Ishikawa (cell line): ENCODE data around the gene TOMM70.

ENCODE experiments used
- CEBPB ChIP-seq: IDR thresholded peaks from 2 replicates; pipeline ENCODE4 v1.6.1; 2012
- CREB1 ChIP-seq: IDR thresholded peaks from 2 replicates; pipeline ENCODE4 v1.6.1; 2012; ENCODE audit warnings: low read depth
- EGR1 ChIP-seq: IDR thresholded peaks from 2 replicates; pipeline ENCODE4 v1.6.1; 2012
- EP300 ChIP-seq: IDR thresholded peaks from 2 replicates; pipeline ENCODE4 v1.6.1; 2012; ENCODE audit warnings: borderline replicate concordance
- FOXM1 ChIP-seq: IDR thresholded peaks from 2 replicates; pipeline ENCODE4 v1.6.1; 2012; ENCODE audit warnings: low read depth, borderline replicate concordance
- NFIC ChIP-seq: IDR thresholded peaks from 2 replicates; pipeline ENCODE4 v1.6.1; 2012
- RAD21 ChIP-seq: IDR thresholded peaks from 2 replicates; pipeline ENCODE4 v1.6.1; 2012; ENCODE audit warnings: low read depth
- TAF1 ChIP-seq: IDR thresholded peaks from 2 replicates; pipeline ENCODE4 v1.6.1; 2012; ENCODE audit warnings: low read depth, mild to moderate bottlenecking
- TCF12 ChIP-seq: IDR thresholded peaks from 2 replicates; pipeline ENCODE4 v1.6.1; 2012; ENCODE audit warnings: low read depth
- TEAD4 ChIP-seq: IDR thresholded peaks from 2 replicates; pipeline ENCODE4 v1.6.1; 2012
- YY1 ChIP-seq: IDR thresholded peaks from 2 replicates; pipeline ENCODE4 v1.6.1; 2012; ENCODE audit warnings: low read depth
- ZBTB7A ChIP-seq: IDR thresholded peaks from 2 replicates; pipeline ENCODE4 v1.6.1; 2012; ENCODE audit warnings: low read depth
- TF ChIP-seq, protein P1 (sequence below): IDR thresholded peaks from 2 replicates; pipeline ENCODE4 v1.6.1; 2012
- TF ChIP-seq, protein P2 (sequence below): IDR thresholded peaks from 2 replicates; pipeline ENCODE4 v1.6.1; 2012
- TF ChIP-seq, protein P3 (sequence below): IDR thresholded peaks from 2 replicates; pipeline ENCODE4 v1.6.1; 2012; ENCODE audit warnings: low read depth, mild to moderate bottlenecking

Gene TOMM70

GRCh38 chr3:100427699-100428098 is 26.8 kb upstream of the TOMM70 start:
- no peak for TF ChIP-seq YY1
- no peak for TF ChIP-seq TEAD4
- TF ChIP-seq NFIC: no peak
- TF ChIP-seq TAF1: no peak

- TF ChIP-seq TAF1 (no peak), ZBTB7A (no peak), YY1 (no peak), TCF12 (no peak), EP300 (no peak), CEBPB (no peak), NFIC (no peak), FOXM1 (no peak), CREB1 (no peak), TEAD4 (no peak), RAD21 (no peak), EGR1 (no peak)
- TF ChIP-seq, protein P1, sequence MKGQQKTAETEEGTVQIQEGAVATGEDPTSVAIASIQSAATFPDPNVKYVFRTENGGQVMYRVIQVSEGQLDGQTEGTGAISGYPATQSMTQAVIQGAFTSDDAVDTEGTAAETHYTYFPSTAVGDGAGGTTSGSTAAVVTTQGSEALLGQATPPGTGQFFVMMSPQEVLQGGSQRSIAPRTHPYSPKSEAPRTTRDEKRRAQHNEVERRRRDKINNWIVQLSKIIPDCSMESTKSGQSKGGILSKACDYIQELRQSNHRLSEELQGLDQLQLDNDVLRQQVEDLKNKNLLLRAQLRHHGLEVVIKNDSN: no peak
- TF ChIP-seq, protein P2, sequence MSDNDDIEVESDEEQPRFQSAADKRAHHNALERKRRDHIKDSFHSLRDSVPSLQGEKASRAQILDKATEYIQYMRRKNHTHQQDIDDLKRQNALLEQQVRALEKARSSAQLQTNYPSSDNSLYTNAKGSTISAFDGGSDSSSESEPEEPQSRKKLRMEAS: no peak
- TF ChIP-seq, protein P3, sequence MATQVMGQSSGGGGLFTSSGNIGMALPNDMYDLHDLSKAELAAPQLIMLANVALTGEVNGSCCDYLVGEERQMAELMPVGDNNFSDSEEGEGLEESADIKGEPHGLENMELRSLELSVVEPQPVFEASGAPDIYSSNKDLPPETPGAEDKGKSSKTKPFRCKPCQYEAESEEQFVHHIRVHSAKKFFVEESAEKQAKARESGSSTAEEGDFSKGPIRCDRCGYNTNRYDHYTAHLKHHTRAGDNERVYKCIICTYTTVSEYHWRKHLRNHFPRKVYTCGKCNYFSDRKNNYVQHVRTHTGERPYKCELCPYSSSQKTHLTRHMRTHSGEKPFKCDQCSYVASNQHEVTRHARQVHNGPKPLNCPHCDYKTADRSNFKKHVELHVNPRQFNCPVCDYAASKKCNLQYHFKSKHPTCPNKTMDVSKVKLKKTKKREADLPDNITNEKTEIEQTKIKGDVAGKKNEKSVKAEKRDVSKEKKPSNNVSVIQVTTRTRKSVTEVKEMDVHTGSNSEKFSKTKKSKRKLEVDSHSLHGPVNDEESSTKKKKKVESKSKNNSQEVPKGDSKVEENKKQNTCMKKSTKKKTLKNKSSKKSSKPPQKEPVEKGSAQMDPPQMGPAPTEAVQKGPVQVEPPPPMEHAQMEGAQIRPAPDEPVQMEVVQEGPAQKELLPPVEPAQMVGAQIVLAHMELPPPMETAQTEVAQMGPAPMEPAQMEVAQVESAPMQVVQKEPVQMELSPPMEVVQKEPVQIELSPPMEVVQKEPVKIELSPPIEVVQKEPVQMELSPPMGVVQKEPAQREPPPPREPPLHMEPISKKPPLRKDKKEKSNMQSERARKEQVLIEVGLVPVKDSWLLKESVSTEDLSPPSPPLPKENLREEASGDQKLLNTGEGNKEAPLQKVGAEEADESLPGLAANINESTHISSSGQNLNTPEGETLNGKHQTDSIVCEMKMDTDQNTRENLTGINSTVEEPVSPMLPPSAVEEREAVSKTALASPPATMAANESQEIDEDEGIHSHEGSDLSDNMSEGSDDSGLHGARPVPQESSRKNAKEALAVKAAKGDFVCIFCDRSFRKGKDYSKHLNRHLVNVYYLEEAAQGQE: no peak
These were observed 25.3 kb upstream of the TOMM70 start for GRCh38 chr3:100426067-100426682.

DNA sequence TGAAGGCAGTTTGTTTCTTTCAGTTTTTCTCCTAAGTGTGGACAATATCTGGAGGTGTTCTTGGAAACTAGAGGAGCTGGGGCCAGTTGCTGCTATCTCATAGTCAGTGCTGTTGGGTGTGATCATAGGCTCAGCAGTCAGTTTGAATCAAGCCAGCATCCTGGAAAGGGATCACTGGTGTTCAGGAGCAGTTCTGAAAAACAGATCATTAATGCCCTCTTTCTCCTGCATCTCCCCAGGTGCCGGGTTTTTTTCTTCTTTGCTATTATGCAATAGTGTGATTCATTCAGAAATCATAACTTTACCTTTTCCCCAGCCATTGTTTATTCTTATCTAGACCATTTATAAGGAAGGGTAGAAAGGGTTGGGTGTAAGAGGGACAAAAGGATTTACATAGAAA is 24.4 kb upstream of the TOMM70 start:
- TF ChIP-seq CEBPB (peak; percentile 72), RAD21 (no peak)

GRCh38 chr3:100424261-100424660 is 23.4 kb upstream of the TOMM70 start:
- TF ChIP-seq YY1: no peak
- TF ChIP-seq, protein P3: no peak
- TF ChIP-seq EP300: no peak
- TF ChIP-seq TEAD4: no peak
- TF ChIP-seq CEBPB: no peak
- no peak for TF ChIP-seq TCF12
- TF ChIP-seq, protein P2: no peak
- TF ChIP-seq CREB1: no peak
- TF ChIP-seq EGR1: no peak
- TF ChIP-seq ZBTB7A: no peak
- no peak for TF ChIP-seq TAF1
- TF ChIP-seq, protein P1: no peak

GRCh38 chr3:100423611-100424010 is 22.7 kb upstream of the TOMM70 start:
- no peak for TF ChIP-seq EP300
- no peak for TF ChIP-seq CREB1
- TF ChIP-seq, protein P1: no peak
- TF ChIP-seq RAD21: no peak
- no peak for TF ChIP-seq EGR1
- no peak for TF ChIP-seq NFIC
- TF ChIP-seq ZBTB7A: no peak

GRCh38 chr3:100420885-100421284 is 20.0 kb upstream of the TOMM70 start:
- TF ChIP-seq TAF1 (no peak), RAD21 (no peak), ZBTB7A (no peak), TCF12 (no peak), TEAD4 (no peak), FOXM1 (no peak), EP300 (no peak), NFIC (no peak), CREB1 (no peak), CEBPB (no peak), YY1 (no peak), EGR1 (no peak)
- TF ChIP-seq, protein P3: no peak
- TF ChIP-seq, protein P1: no peak
- TF ChIP-seq, protein P2: no peak
